GM04504 (cell line): ENCODE data around the gene KCNG3.

ENCODE experiments used
- DNase-seq: peaks from one replicate; pipeline ENCODE4 v3.0.0-alpha.2; 2012; ENCODE audit warnings: low read depth

Gene KCNG3

GRCh38 chr2:42486145-42486906 lies 7.5 kb downstream of the KCNG3 start:
- no peak for DNase-seq

- DNase-seq: no peak
Measured at GRCh38 chr2:42480402-42480801, 13.4 kb downstream of the KCNG3 start.

- no peak for DNase-seq
Measured at GRCh38 chr2:42474765-42475454, 18.9 kb downstream of the KCNG3 start.

GRCh38 chr2:42470706-42471105 lies 23.1 kb downstream of the KCNG3 start:
- no peak for DNase-seq

- DNase-seq: no peak
Measured at GRCh38 chr2:42464631-42465030, 29.2 kb downstream of the KCNG3 start.

GRCh38 chr2:42463570-42463969 lies 30.2 kb downstream of the KCNG3 start:
- no peak for DNase-seq

GRCh38 chr2:42459296-42459695 lies 34.5 kb downstream of the KCNG3 start:
- no peak for DNase-seq

GRCh38 chr2:42458396-42458795 lies 35.4 kb downstream of the KCNG3 start:
- DNase-seq: no peak

- no peak for DNase-seq
Measured at GRCh38 chr2:42457011-42457410, 36.8 kb downstream of the KCNG3 start.

- DNase-seq: no peak
Measured at GRCh38 chr2:42456126-42456839, 37.5 kb downstream of the KCNG3 start.

GRCh38 chr2:42452545-42452944 lies 41.2 kb downstream of the KCNG3 start:
- no peak for DNase-seq

GRCh38 chr2:42450136-42450535 lies 43.6 kb downstream of the KCNG3 start:
- no peak for DNase-seq

GRCh38 chr2:42449163-42450087 lies 44.4 kb downstream of the KCNG3 start:
- no peak for DNase-seq

- no peak for DNase-seq
Measured at GRCh38 chr2:42448163-42448562, 45.6 kb downstream of the KCNG3 start.

GRCh38 chr2:42446503-42447271 lies 47.1 kb downstream of the KCNG3 start:
- no peak for DNase-seq

- DNase-seq: no peak
Measured at GRCh38 chr2:42443718-42444399, 49.9 kb downstream of the KCNG3 start.

GRCh38 chr2:42442774-42443173 lies 51.0 kb downstream of the KCNG3 start:
- DNase-seq: no peak

GRCh38 chr2:42438685-42439084 lies 55.1 kb downstream of the KCNG3 start:
- no peak for DNase-seq

- no peak for DNase-seq
Measured at GRCh38 chr2:42436370-42436769, 57.4 kb downstream of the KCNG3 start.

GRCh38 chr2:42435628-42436027 lies 58.2 kb downstream of the KCNG3 start:
- no peak for DNase-seq

GRCh38 chr2:42430188-42430587 lies 63.6 kb downstream of the KCNG3 start:
- DNase-seq: no peak
